GM21390 (cell line): ENCODE data around the gene IGFL4.
"Not testable (repeated sequence)": the region's sequence is repeated elsewhere in the genome, so short reads cannot be mapped to it uniquely, and the experiment has no call there.

Experiments
- ATAC-seq: cut with Tn5 transposase; IDR thresholded peaks from one replicate; pipeline ENCODE4 v1.9.1; 2021; ENCODE audit not compliant: unreplicated experiment

IGFL4 gene

DNA sequence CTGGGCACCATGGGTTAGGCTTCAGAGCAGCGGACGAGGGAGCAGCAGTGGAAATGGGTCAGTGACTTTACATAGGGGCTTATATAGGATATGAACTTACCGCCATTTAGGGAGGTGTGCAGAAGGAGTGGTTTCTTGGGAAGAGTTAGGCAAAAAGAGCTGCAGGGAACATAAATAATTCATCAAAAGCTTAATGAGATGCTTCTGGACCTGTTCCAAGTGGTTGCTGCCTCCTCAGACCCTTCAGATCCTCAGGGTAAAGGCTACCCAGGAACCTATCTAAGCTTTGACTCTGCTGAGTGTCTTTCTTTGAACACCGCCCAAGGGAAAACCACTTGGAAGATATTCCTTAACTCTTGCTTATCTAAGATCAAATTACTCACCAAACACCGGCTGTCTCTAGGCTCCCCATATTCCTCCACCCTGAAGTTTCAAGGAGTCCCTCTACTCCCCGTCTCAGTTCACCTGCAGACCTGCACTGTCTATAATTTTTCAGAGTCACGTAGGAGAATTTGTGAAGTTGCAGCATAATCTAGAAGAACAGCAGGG is at the start of gene IGFL4:
Gene IGFL4 (minus strand): TSS at position 51 of the 549 bp plus-strand sequence. CDS start 40 bp downstream, at position 11.
- ATAC-seq: no peak

DNA sequence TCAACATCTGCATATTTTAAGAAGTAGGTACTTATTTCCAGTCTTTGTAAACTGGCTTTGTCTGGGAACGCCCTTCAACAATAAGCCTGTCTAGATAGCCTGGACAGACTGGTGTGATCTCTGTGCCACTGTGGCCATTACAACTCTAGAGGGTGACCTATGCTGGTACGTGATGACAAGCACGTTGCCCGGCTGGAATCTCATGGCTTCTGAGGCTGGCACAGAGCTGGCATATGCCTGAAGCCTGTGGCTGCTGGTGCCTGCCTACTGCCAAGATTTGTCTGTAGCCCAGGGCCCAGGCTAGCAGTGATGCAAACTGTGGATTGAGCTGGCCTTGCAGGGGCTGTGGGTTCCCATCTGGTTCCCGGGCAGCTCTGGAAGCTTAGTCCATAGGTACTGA is 49.6 kb upstream of the IGFL4 start:
- ATAC-seq: no peak

DNA sequence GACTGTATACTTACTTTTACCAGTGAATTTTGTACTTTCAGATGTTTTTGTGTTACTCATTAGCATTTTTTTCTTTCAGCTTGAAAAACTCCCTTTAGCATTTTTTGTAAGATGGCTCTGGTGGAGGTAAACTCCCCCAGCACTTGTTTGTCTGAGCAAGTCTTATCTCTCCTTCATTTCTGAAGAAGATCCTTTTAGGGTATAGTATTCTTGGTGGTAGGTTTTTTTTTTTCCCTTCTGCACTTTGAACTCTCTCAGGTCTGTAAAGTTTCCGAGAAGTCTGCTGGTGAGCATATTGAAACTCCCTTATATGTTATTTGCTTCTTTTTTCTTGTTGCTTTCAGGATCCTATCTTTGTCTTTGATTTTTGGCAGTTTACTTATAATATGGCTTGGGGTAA is 48.6 kb upstream of the IGFL4 start:
- no peak for ATAC-seq

DNA sequence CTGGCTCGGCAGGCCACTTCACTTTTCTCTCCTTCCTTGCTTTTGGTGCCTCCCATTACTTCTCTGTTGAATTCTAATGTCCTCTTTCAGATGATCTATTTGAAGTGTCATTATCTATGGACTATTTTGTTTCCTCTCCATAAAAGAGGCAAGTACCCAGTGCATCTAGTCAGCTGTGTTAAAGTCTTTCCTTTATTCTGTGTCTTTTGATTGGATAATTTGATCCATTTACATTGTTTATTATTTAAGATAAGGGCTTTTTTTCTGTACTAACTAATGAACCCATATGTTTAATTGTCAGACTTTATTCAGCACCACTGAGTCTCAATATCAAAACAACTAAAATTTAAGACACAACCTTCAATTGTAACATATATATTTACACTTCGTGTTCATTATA is 47.3 kb upstream of the IGFL4 start:
- ATAC-seq: no peak

DNA sequence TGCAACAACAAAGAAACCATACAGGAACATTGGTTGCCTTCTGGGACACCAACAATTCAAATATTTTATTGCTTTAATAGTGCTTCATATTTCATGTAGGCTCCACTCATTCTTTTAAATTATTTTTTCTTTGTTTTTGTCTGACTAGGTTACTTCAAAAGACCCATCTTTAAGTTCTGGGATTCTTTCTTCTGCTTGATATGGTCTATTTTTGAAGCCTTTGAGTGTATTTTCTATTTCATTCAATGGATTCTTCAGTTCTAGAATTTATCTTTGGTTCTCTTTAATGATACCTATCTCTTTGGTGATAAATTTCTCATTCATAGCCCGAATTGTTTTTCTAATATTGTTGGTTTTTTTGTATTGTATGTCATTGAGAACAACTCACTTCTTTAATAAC is 45.1 kb upstream of the IGFL4 start:
- ATAC-seq: no peak

DNA sequence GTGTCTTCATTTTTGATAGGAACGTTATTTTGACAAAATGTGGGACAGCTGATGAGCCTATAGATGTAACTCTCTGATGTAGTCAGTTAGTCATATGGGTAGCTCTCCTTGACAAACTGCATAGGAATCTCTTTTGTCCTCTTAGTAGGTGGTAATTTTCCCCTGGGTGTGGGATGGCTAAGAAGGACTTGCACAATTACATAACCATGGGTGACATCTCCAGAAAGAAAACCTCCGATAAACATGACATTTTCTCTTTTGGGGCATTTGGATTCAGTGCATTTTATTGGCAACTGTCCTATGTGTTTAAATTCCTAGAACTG is 41.9 kb upstream of the IGFL4 start:
- no peak for ATAC-seq

DNA sequence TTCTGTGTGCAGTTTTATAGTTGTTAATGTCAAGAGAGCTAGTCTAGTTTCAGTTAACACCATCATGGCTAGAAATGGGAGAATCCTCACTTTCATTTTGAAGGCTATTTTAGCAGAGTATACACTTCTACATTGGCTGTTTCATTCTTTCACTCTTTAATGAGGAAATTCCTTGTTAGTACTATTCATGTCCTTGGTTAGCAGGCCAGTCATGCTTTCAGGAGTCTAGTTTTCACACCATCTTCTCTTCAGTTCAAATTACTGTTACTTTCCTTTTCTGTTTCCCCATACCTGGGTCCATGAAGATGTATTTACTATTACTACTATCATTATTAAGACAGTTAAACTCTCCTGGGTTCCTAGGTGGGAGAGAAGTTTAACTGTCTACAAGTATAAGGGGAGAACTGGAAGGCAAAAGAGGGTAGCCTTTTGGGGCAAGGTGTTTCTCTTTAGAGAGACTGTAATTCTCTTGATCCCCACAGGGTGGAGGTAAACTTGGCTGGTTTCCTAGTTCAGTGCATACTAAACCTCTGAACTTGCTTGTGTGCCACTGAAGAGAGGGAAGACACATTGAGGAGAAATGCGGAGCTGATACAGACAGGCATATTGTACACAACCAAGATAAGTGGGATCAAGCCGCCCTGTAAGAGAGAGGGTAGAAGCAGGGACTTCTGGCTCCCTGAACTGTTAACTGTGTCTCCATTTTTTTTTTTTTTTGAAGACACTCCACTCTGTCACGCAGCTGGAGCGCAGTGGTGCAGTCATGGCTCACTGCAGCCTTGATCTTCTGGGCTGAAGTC is 41.3 kb upstream of the IGFL4 start:
- no peak for ATAC-seq

DNA sequence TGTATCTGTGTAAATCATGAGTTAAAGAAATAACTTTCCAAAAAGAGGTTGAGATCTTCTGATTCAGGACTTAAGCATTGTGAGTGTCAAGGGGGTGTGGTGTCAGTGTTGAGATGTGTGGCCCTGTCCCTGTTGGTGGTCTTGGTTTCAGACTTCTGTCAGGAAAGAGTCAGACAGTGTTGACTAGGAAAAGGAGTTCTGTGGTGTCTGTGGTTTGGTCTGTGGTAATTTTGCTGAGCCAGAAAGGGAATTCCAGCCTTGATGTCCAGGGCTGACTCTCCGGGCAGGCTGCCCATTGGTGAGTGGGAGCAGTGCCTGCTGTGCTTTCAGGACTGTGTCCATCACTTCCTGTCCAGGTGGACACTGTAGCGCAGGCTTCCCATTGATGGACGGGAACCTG is 39.8 kb upstream of the IGFL4 start:
- ATAC-seq: no peak

DNA sequence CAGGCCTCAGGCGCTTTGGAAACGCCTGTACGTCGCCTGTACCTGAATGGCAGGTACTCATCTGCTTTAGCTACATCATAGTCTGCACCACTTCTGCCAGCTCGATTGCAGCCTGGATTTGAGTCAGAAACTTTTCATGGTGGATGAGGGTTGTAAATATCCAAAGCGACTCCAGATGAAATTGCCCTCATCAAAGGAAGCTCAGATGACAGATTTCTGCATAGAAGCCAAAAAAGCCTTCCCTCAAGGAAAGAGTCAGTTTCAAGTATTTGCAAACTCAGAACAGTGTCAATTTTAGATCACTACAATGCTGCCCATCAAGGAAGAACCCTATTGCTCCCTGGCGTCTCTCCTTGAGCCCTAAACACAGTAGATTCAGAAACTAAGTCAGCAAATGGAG is 38.8 kb upstream of the IGFL4 start:
- no peak for ATAC-seq

DNA sequence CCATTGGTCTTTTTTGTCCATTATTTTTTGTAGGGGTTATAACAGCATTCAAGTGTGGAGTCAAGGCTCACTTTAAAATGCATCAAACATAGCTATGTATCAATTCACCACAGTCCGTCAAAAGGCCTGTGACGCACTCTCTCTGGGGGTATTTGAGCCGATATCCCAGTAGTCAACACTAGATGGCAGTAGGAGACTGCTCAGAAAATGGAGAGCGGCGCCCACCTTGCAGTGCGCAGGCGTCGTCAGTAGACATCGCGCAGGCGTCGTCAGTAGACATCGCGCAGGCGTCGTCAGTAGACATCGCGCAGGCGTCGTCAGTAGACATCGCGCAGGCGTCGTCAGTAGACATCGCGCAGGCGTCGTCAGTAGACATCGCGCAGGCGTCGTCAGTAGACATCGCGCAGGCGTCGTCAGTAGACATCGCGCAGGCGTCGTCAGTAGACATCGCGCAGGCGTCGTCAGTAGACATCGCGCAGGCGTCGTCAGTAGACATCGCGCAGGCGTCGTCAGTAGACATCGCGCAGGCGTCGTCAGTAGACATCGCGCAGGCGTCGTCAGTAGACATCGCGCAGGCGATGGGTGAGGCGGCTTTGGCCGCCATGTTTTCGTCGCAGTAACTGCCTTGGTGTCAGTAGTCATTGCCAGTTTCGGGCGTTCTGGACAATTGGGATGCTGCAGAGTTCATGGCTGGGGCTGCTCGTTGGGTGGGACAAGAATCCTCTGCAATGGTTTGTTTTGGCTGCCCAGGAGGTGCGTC is 38.0 kb upstream of the IGFL4 start:
- ATAC-seq: not testable (repeated sequence)

DNA sequence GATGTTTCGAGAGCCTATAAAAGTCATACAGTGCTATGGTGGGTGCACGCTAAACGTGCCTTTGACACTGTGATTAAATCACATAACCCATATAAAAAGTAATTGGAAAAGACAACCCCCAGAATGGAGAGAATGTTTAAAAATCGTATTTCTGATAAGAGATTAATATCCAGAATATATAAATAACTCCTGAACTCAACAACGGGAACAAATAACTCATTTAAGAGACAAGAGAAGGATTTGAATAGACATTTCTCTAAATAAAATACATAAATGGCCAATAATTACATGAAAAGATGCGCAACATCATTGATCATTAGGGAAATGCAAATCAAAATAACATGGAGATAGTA is 37.0 kb upstream of the IGFL4 start:
- ATAC-seq: no peak

DNA sequence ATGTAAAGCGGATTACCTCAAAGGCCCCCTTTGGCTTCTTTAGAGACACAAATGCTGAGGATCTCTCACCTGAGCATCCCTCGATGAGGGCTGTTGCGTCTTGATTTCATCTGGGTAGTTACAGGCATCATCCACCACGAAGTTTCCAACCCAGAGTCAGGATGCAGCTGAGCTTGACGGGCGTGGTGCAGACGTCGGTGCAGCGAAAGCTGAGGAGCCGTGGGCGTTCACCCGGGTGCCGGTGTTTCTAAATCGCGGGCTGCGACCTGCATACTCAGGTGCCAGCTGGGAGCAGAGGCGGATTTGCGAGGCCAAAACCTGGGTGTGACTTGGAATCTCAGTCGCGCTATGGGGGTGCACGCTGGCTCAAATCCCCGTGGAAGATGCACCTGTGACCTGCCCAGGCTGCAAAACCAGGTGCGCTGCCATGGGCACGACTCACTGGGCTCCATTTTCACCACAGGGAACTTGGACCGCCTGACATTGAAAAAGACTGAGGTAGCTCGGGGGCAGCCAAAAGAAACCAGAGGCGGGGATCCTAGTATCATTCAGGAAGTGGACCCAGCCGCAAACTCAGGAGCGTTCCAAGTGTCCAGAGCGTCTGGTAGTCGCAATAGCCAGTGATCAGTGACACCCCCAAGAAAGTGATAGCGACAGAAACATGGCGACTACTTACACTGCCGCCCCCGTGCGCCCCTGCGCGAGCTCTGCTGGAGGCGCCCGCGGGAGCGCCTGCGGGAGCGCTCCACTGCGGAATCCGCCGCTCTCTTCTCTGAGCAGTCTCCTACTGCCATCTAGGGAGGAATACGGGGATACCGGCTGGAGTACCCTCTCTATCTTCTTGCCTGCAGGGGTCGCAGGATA is 36.4 kb upstream of the IGFL4 start:
- ATAC-seq: no peak

DNA sequence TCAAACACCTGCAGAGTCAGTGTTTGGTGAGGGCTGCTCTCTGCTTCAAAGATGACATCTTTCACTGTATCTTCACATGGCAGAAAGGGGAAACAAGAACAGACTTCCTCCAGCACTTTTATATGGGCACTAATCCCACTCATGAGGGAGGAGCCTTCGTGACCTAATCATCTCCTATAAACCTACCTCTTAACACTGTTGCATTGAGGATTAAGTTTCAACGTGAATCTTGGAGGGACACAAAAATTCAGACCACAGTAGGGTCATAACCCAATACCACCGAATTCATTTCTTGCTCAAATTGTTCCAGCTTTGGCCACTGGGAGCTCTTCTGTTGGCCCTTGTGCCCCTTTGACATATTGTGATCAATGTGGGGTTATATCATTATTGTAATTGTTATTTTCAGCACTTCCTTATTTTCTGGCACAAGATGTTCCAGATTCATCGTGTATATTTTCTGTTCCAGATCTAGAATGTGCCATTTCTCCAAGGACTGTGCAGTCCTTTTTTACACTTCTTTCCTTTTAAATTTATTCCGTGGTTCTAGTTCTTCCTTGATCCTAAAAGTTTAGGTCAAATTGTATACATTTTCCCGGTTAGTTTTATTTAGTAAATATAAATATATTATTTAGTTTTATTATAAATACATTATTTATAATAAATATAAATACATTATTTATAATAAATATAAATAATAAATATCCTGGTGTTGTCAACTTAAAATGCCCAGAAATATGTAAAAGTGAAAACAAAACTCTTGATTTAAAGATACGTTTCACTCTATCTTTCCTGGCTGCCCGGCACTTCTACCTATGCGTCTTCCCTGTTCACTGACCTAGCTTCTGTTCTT is 35.5 kb upstream of the IGFL4 start:
- ATAC-seq: no peak

DNA sequence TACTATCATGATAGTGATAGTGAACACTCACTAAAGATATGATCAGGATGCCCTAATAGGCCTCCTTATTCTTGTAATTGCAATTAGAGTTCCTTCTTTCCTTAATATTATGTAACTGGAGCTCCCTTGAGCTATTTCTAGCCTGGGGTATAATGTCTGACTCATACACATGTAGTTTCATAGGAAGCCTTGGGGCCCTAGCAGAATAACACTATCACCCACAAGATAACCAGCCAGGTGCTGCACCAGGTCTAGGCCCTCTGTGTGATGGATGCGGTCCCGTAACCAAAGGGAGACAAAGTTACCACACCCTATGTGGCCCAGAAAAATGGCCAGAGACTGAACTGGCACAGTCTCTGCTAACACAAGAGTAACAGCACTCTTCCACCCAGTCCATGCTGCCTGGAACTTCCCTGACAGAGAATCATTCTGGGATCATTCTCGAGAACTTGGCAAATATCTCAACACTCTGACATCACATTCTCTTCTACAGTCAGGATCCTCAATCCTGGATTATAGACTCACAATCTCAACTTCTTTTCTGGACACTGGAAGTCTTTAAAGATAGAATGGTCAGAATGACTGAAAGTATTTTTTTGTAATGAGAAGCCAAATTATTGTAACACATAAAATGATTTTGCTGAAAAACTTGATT is 32.6 kb upstream of the IGFL4 start:
- ATAC-seq: no peak

DNA sequence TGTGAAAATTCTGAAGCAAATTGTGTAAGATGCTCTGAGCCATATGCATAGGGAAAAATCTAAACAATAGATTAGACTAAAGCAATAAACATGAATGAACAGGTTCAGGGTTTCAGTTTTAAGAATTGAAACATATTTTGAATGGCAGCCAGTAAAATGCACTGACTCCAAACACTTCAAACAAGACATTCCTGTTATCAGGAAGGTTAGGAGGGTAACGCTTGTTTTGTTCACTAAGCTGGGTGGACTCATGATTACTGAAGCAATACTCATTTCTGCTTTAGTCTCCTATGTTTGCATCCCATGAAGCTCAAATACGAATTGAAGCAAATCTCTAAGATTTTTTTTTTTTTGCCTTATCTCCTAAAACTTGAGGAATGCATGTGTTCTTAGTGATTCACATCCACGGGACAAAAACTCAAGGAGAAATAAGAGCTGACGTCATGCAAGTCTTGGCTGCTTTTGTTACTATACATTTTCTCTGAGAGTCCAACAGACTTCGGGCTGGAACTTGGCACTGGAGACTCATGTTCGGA is 29.1 kb upstream of the IGFL4 start:
- no peak for ATAC-seq

DNA sequence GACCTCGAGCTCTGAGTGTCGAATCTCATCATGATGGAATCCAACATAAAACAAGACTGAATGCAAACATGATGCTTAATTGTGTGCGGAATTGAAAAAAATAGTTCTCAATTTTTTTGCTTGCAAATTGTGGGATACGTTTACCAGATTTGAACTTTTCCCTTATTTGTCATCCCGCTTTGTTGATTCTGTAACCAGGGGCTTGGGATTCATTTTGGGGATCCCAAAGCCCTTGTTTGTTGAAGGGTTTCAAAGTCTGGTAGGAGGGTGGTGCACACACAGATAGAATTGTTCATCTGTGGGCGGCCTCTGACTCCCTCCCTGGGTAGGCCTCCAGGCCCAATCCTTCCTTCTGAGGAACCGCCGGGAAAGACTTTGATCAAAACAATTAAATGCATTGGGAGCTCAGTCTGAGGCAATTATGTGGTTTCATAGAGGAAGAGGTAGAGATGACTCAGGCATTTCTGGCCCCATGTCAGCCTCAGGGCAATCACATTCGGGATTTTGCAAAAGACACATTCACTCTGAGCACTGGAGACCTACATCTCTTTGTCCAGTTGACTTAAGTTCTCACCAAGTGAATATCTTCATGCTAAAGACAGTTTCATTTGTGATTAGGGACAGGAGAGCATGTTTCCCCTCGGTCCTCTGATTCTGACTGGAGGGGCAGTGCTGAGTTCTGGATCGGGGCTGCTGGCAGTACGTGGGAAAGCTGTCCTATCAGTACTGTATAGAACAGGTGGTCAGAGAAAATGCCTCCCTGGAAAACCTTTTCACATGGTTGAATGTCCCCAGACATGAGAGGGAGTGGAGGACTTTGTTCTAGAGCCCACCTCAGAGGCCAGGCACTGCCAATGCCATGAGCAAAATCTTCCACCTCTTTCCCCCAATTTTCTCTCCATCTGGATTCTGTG is 27.8 kb upstream of the IGFL4 start:
- no peak for ATAC-seq

DNA sequence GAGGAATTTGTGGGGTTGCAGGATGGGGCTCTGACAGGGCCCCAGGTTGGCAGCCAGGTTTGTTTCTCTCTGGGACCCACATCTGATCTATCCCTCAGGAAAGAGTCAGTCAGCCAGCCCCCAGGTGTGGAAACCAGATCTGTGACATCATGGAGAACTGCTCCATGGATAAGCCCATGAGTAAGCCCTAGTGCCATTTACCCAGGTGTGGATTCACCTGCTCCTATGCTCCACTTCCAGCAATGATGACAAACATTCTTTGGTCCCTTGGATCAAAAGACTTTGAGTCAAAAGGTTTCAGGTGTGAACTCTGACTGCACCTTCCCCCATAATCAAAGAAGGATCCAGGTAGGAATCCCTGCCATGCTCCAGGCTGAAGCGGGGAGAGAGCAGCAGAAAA is 26.9 kb upstream of the IGFL4 start:
- ATAC-seq: no peak

DNA sequence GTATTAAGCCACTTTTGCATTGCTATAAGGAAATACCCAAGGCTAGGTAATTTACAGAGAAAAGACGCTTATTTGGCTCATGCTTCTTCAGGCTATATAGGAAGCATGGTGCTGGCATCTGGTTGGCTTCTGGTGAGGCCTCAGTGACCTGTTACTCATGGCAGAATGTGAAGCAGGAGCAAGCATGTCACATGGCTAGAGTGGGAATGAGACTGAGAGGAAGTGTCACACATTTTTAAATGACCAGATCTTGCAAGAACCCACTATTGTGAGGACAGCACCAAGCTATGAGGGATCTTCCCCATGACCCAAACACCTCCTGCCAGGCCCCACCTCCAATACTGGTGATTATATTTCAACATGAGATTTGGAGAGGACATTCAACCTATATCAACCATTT is 25.7 kb upstream of the IGFL4 start:
- no peak for ATAC-seq
